Brain microvascular endothelial cell (primary cell): Measurements from ENCODE around the gene RFTN1.

Source experiments
- DNase-seq: peaks from one replicate; pipeline ENCODE4 v3.0.0-alpha.2; 2020
- H3K27ac ChIP-seq: fragments of 250-450 bp; sonication (Bioruptor Pico); 2 replicates; pipeline ENCODE4 v1.5.1; 2020; ENCODE audit warnings: mild to moderate bottlenecking, moderate library complexity
- H3K27me3 ChIP-seq: fragments of 250-450 bp; sonication (Bioruptor Pico); replicated peaks from 2 replicates; pipeline ENCODE4 v1.5.1; 2020; ENCODE audit warnings: mild to moderate bottlenecking
- H3K36me3 ChIP-seq: fragments of 250-450 bp; sonication (Bioruptor Pico); replicated peaks from 2 replicates; pipeline ENCODE4 v1.5.1; 2020; ENCODE audit warnings: mild to moderate bottlenecking
- H3K4me3 ChIP-seq: 2 replicates; pipeline ENCODE4 v1.5.1; 2011; ENCODE audit warnings: low read depth, mild to moderate bottlenecking, control low read depth, low read length, moderate library complexity
- in situ Hi-C: cut with HindIII; loops from 2 replicates; pipeline ENCODE4 v1.10.0; 2017; ENCODE audit warnings: low sequenced_read_pairs, low pct_ligation_motif_present
- TF ChIP-seq, protein P1 (sequence below): IDR thresholded peaks from 2 replicates; pipeline ENCODE4 v1.5.1; 2011; ENCODE audit warnings: low read depth, mild to moderate bottlenecking, moderate library complexity, low read length, control low read depth, inconsistent platforms; ENCODE audit errors: missing control alignments

The RFTN1 gene

DNA sequence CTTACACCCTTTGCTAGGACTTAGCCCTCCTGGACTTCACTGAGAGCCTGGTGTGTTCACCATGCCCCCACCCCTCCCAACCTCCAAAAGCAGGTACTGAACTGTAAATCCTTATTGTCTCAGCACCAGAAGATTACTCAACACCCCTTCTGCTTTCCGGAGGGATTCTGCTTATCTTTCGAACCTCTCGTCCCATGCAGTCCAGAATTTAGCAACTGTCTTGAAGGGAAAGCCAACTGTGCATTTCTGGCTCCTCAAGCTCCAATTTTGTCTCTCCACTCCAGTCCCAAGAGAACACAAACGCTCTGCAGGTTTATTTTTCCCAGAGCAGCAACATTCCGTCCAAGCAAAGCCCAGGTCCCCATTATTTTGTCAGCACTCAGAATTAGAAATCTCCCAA lies 49.6 kb downstream of the RFTN1 start:
- in situ Hi-C loops, result no loop called here
- no peak for DNase-seq
- TF ChIP-seq, protein P1, sequence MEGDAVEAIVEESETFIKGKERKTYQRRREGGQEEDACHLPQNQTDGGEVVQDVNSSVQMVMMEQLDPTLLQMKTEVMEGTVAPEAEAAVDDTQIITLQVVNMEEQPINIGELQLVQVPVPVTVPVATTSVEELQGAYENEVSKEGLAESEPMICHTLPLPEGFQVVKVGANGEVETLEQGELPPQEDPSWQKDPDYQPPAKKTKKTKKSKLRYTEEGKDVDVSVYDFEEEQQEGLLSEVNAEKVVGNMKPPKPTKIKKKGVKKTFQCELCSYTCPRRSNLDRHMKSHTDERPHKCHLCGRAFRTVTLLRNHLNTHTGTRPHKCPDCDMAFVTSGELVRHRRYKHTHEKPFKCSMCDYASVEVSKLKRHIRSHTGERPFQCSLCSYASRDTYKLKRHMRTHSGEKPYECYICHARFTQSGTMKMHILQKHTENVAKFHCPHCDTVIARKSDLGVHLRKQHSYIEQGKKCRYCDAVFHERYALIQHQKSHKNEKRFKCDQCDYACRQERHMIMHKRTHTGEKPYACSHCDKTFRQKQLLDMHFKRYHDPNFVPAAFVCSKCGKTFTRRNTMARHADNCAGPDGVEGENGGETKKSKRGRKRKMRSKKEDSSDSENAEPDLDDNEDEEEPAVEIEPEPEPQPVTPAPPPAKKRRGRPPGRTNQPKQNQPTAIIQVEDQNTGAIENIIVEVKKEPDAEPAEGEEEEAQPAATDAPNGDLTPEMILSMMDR, result no peak
- H3K4me3 ChIP-seq, result no peak overlapping the region
- no peaks in the 10 kb centered on the region for H3K27me3 ChIP-seq
- no peak overlapping the region for H3K27ac ChIP-seq
- peaks cover 2% of the 10 kb centered on the region for H3K36me3 ChIP-seq

DNA sequence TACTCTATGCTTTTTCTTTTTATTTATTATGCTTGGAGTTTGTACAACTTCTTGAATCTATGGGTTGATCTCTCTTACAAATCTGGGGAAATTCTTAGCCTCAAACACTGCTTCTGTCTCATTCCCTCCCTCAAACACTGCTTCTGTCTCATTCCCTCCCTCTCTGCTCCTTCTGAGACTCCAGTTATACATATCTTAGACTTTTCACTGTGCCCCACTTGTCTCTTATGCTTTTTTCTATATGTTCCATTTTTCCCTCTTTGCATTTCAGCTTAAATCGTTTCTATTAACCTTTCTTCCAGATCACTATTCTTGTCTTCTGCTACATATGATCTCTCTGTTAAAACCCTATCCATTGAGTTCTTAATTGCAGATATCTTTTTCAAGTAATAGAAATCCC lies 50.4 kb downstream of the RFTN1 start:
- H3K36me3 ChIP-seq, result peaks cover 2% of the 10 kb centered on the region
- TF ChIP-seq, protein P1, result no peak
- H3K4me3 ChIP-seq, result no peak overlapping the region
- in situ Hi-C loops, result no loop called here
- DNase-seq, result no peak
- H3K27me3 ChIP-seq, result no peaks in the 10 kb centered on the region
- no peak overlapping the region for H3K27ac ChIP-seq

DNA sequence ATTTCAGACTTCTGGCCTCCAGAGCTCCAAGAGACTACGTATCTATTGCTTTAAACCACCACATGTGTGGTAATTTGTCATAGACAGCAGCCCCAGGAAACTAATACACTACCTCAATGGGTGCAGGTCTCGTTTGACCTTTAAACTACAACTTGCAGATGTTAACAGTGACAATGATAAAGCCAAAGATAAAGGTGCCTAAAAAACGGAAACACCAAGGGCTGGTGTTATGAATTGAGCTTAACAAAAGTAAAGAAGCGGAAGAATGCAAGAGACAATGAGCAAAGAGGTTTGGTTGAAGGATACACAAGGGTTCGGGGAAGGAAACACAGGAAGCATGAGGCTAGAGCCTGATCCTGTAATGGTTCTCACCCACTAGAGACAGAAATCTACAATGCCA lies 50.8 kb downstream of the RFTN1 start:
- Histone ChIP-seq H3K4me3 (no peak overlapping the region), H3K36me3 (peaks cover 2% of the 10 kb centered on the region), H3K27me3 (no peaks in the 10 kb centered on the region), H3K27ac (no peak overlapping the region)
- no peak for DNase-seq
- in situ Hi-C loops, result no loop called here
- TF ChIP-seq, protein P1, result no peak

DNA sequence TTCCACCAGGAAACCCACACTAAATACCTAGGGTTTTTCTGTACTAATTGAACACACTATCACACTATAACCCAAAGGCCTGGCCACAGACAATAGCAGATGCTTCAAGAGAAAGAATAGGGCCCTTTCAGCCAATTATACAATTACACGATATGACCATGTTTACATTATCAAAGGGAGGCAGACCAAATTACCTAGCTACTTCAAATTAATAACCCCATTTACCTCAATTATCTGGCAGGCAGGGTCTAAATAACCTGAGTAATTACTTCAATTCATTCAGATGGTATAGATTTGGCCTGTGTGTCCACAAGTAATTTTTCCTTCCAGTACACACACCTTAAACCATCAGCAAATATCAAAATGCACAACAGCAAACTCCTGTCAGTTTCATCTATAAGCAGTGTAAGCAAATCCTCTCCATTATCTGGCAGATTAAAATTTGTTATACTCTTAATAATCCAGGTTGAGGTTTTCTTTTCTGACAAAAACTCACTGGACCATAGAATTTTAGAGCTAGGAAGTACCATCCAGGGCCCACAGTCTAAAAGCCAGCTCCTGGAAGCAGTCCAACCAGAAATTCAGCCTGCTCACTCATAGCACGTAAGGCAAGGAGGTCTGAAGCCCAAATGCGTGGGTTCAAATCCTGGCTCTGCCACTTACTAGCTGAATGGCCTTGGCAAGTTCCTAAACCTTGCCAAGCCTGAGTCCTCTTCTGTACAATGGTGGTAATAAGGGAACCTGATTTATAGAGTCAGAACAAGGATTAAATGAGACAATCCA lies 51.8 kb downstream of the RFTN1 start:
- Histone ChIP-seq H3K27me3 (no peaks in the 10 kb centered on the region), H3K4me3 (no peak overlapping the region), H3K36me3 (peaks cover 2% of the 10 kb centered on the region), H3K27ac (no peak overlapping the region)
- in situ Hi-C loops, result no loop called here
- TF ChIP-seq, protein P1, result no peak
- no peak for DNase-seq

DNA sequence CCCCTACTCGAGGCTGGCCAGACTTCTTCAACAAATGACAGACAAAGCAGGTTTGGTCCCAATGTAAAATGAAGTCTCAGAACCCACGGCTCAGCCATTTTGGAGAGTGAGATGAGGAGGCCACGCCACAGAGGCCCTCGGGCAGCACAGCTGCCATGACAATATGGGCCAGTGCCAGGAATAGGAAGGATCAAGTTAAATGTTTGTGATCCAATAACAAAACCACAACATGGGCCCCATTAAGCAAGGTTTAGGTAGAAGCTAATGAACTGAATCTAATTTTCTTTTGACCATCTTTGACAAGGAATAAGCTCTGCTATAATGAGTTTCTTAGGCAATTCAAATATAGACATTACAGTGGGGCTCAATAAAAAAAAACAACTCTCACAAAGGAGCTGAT lies 52.6 kb downstream of the RFTN1 start:
- no peak overlapping the region for H3K27ac ChIP-seq
- H3K4me3 ChIP-seq, result no peak overlapping the region
- H3K36me3 ChIP-seq, result peaks cover under 1% of the 10 kb centered on the region
- H3K27me3 ChIP-seq, result no peaks in the 10 kb centered on the region
- in situ Hi-C loops, result no loop called here
- TF ChIP-seq, protein P1, result no peak
- no peak for DNase-seq

DNA sequence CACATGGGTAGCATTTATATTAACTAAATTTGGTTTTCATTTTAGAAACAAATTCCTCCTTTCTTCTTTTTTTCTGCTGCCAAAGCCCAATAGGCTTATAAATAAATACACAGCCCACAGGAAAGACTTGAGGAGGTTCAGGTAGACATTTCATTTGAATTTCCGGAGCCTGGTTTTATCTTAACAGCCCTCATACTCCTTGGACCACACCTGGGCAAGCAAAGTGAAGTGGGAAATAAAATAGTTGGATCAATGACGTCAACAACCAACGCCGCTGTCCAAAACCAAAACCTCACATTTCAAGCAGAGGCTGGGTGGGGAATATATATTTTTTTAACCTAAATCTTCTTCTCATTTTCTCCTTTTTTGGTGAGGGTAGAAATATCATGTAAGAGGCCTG lies 53.2 kb downstream of the RFTN1 start:
- Histone ChIP-seq H3K36me3 (no peaks in the 10 kb centered on the region), H3K4me3 (no peak overlapping the region), H3K27ac (no peak overlapping the region), H3K27me3 (no peaks in the 10 kb centered on the region)
- TF ChIP-seq, protein P1, result no peak
- in situ Hi-C loops, result no loop called here
- no peak for DNase-seq
